ENCODE data around the gene COL24A1.
"Not testable (repeated sequence)": the region's sequence is repeated elsewhere in the genome, so short reads cannot be mapped to it uniquely, and the experiment has no call there.

The COL24A1 gene

DNA sequence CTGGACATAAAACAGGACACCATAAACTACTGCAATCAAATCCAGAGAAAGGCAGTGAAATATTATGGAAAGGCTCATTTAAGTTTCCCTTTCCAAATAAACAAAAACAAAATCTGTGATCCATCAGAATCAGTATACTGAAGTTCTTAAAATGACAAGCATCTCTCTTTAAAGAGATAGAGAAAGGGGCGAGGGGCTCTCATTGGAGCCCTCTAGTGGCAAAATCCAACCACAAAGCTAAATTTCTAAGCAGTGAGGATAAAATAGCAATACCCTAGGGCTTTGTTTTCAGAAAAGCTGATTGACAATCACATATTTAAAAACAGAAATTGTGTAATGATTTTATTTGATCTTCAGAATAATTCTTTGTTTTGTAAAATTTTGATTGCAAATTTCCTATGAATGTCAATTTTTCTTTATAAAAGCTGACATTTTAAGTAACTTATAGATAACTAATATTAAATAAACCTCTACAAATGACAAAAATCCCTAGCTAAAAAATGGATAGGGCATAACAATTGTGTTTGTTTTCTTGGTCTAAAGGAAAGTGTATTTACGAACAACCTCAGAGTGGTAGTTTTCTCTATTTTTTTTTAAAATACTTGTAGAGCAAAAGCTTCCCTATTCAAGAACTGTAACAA lies 138.2 kb downstream of the COL24A1 start:
- no peak overlapping the region for H3K4me3 ChIP-seq (ENCODE audit: low read depth, low read length)
- no peak for DNase-seq (ENCODE audit: low read depth)

GRCh38 chr1:86016076-86016759 lies 140.4 kb downstream of the COL24A1 start:
- DNase-seq (ENCODE audit: low read depth): no peak

DNA sequence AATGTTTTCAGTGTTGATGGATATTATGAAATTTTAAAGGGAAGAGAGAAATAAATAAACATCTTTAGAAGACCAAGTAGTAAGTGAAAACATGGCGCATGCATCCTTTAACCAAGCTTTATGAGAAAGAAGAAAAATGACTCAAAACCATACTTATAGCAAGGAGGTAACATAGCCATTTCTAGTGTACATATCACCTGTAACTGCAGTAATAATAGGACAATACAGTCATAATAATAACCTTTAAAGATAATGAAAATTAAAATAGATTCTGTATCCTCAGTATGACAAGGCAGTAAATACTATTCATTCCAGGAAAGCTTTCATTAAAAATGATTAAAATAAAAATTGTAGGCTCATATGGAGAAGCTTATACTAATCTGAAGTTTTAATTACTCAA lies 141.2 kb downstream of the COL24A1 start:
- no peak overlapping the region for H3K4me3 ChIP-seq (ENCODE audit: low read depth, low read length)
- no peak for DNase-seq (ENCODE audit: low read depth)

More at GRCh38 chr1:86016076-86016759, 140.4 kb downstream of the COL24A1 start:
- no peak overlapping the region for H3K4me3 ChIP-seq (ENCODE audit: low read depth, low read length)

DNA sequence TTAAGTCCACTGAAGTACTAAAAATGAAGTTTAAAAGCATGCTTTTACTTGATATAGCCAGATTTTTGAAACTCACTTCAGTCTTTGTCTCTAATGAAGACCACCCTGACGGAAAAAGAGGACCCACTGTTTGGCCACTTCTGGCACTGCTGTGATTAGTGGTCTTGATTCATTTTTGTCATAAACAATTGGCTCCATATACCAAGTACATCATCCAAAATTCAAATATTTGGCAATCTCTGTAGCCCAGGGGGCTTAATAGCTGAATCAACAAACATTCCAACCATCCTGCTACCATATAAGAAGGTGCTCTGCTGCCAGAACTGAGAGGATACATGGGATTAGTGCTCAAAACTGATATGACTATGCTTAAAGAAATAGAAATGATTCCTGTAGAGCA lies 156.0 kb downstream of the COL24A1 start:
- DNase-seq (ENCODE audit: low read depth): no peak
- no peak overlapping the region for H3K4me3 ChIP-seq (ENCODE audit: low read depth, low read length)

DNA sequence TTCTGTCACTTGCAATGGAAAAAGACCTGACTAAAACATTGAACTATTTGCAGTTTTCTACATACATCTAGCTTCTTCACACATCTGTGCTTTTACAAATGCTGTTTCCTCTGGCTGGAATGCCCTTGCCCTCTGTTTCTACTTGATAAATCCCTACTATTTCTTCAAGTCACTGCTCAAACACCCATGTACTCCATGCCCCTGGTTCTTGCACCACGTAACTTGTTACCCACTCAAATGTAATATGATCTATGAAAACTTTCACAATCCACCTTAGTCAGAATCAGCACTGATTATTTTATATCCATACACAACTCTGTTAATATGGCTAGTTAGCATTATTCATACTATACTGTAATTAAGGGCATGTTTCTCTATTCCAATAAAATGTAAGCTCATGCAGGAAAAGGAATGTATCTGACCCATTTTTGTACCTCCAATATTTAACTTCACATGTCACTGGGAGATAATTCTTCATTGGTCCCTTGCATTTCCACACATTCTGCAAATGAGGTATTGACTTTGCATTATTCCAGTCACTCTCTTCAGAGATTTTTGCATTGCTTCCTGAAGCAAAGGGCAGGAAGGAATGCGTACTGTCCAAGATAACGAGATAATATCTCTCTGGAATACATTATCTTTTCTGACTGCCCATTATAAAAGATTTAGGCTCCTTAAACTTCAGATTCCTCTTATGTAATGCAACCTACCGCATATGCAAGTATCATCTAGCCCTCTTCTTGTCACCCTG lies 158.3 kb downstream of the COL24A1 start:
- no peak overlapping the region for H3K4me3 ChIP-seq (ENCODE audit: low read depth, low read length)
- peak; percentile 13 for DNase-seq (ENCODE audit: low read depth)

DNA sequence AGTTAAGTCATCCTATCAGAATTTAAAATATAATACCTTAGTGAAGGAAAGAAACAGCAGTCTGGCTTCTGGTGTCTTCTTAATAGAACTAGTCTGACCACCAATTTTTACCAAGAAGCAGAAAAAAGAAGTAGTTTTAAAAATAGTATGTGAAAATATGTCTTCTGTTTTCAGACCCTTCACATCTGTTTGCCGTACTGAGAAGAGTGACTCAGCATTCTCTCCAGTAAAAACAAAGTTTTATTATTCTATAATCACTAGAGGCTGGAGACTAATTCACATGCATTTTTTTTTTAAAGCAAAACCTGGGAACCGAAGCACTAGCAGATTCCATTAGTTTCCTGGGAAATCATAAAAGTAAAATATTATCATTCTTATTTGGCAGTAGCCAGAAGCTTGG lies 163.8 kb downstream of the COL24A1 start:
- no peak overlapping the region for H3K4me3 ChIP-seq (ENCODE audit: low read depth, low read length)
- peak; percentile 36 for DNase-seq (ENCODE audit: low read depth)

DNA sequence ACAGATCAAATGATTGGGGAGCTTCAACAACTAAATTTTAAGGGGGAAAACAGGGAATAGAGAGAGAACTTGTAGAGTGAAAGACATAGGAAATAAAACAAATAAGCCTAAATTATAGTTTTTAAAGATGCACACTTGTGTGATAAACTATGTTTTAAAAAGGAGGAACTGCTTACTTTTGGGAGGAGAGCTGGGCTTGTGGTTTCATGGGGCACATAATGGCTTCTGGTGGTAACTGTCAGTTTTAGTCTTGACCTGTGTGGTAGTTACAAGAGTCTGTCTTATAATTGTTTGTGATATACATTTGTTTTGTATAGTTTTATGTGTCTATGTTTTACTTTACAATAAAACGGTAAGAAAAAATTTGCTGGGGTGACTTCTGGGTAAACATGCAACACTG lies 165.3 kb downstream of the COL24A1 start:
- no peak for DNase-seq (ENCODE audit: low read depth)
- no peak overlapping the region for H3K4me3 ChIP-seq (ENCODE audit: low read depth, low read length)

GRCh38 chr1:85984636-85985035 lies 171.9 kb downstream of the COL24A1 start:
- no peak for DNase-seq (ENCODE audit: low read depth)
- no peak overlapping the region for H3K4me3 ChIP-seq (ENCODE audit: low read depth, low read length)

GRCh38 chr1:85983316-85983715 lies 173.3 kb downstream of the COL24A1 start:
- H3K4me3 ChIP-seq (ENCODE audit: low read depth, low read length): no peak overlapping the region
- DNase-seq (ENCODE audit: low read depth): no peak

GRCh38 chr1:85976516-85977205 lies 179.9 kb downstream of the COL24A1 start:
- no peak overlapping the region for H3K4me3 ChIP-seq (ENCODE audit: low read depth, low read length)
- no peak for DNase-seq (ENCODE audit: low read depth)

- no peak for DNase-seq (ENCODE audit: low read depth)
- H3K4me3 ChIP-seq (ENCODE audit: low read depth, low read length): no peak overlapping the region
Measured at GRCh38 chr1:85975912-85976371, 180.6 kb downstream of the COL24A1 start.

- no peak overlapping the region for H3K4me3 ChIP-seq (ENCODE audit: low read depth, low read length)
Measured at GRCh38 chr1:85962457-85962856, 194.1 kb downstream of the COL24A1 start.

DNA sequence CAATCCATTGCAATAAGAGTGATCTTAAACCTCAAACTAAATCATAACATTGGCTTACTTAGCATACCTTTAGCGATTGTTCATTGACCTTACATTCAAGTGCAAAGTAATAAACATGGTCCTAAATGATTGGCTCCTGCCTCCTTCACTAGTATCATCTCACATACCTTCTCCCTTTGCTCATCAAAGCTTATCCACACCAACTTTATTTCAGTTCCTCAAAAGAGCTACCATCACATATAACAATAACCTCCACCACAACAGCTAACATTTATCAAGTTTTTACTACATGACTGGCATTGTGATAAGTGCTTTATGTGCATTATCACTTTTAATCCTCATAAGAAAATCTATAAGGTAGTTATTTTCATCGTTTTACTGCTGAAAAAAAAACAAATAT lies 198.8 kb downstream of the COL24A1 start:
- DNase-seq (ENCODE audit: low read depth): no peak
- H3K4me3 ChIP-seq (ENCODE audit: low read depth, low read length): no peak overlapping the region

More at GRCh38 chr1:85962457-85962856, 194.1 kb downstream of the COL24A1 start:
- DNase-seq (ENCODE audit: low read depth): no peak

- not testable (repeated sequence) for H3K4me3 ChIP-seq (ENCODE audit: low read depth, low read length); DNase-seq (ENCODE audit: low read depth)
Measured at GRCh38 chr1:85955218-85955617, 201.4 kb downstream of the COL24A1 start.

- H3K4me3 ChIP-seq (ENCODE audit: low read depth, low read length): no peak overlapping the region
- DNase-seq (ENCODE audit: low read depth): no peak
Measured at GRCh38 chr1:85952460-85952859, 204.1 kb downstream of the COL24A1 start.

DNA sequence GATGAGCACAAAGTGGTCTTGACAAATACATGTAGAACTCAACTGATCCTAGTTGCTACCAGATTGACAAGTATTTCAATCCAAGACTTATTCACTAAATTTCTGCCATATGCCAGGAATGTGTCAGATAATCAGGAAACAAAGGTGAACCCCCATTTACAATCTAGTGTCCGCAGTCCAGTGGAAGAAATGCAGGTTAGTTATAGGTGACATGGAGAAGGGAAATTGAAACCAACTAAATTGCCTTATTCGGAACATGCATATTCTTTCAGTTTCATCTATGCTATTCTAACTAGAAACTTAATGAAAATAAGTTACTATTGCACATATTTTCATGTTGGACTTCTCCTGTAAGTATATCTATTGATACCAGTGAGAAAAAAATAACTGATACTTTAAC lies 209.4 kb downstream of the COL24A1 start:
- H3K4me3 ChIP-seq (ENCODE audit: low read depth, low read length): no peak overlapping the region
- no peak for DNase-seq (ENCODE audit: low read depth)

DNA sequence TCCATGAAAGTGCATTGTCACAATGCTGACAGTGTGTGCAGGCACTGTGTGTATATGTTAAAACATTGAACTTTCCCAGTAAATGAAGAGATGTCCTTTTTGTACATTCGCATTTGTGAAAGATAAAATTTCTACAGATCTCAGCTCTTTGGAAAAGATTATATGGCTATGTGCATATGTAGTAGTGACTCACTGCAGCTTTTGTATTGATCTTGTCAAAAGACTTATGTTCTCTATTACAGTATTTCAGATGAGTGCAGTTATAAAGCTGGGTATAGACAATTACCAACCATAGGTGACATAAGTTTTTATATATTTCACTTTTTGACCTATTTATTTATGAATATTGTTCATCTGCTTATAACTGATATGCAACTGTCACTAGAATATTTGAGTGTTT lies 212.6 kb downstream of the COL24A1 start:
- DNase-seq (ENCODE audit: low read depth): no peak
- H3K4me3 ChIP-seq (ENCODE audit: low read depth, low read length): no peak overlapping the region

GRCh38 chr1:85943526-85943925 lies 213.0 kb downstream of the COL24A1 start:
- no peak for DNase-seq (ENCODE audit: low read depth)
- no peak overlapping the region for H3K4me3 ChIP-seq (ENCODE audit: low read depth, low read length)

DNA sequence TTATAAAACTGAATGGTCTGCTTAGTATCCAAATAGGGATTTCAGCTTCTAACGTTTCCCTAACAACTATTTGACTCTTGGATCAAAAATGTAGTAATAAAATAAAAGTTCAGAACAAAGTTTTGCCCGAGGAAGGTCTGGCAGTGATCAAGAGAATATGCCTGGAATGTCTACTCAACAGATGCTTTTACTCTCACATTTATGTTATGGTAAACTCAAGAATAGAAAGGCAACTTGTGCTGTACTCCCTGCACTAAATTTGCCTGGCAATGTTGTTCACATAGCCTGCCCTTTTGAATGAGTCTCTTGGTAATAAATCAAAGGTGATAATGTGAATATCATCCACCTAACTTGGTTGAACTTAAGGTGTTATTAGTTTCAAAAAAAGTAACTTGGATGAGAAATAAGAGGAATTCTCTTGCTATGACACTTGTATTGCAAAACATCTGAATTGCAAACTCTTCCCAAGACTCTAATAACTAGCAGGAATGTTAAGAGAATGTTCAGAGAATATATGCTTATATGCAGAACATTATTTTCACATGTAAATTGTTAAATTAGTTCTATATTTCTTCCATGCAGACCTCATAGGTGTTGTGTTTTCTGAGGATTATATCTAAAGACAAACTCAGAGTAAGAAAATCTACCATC lies 215.8 kb downstream of the COL24A1 start:
- DNase-seq (ENCODE audit: low read depth): peak; percentile 12
- no peak overlapping the region for H3K4me3 ChIP-seq (ENCODE audit: low read depth, low read length)
